ENCODE data around the gene ST3GAL5. TPM values are rescaled to one million over a fixed set of nuclear protein-coding genes. Genes with fewer than 3 reads are reported as not detected.

Gene ST3GAL5
- total RNA-seq, 1 donor from 2014 or later, result 16.0 TPM

- no peaks in the 10 kb centered on the region for H3K27me3 Mint-ChIP-seq (ENCODE audit: low read depth)
- peak overlapping the region; percentile 39 for H3K27ac Mint-ChIP-seq (ENCODE audit: unreplicated experiment)
- H3K36me3 Mint-ChIP-seq (ENCODE audit: low read depth), result peaks cover 14% of the 10 kb centered on the region
- no peak for DNase-seq (ENCODE audit: low read depth, low spot score)
- TF ChIP-seq, protein P1, sequence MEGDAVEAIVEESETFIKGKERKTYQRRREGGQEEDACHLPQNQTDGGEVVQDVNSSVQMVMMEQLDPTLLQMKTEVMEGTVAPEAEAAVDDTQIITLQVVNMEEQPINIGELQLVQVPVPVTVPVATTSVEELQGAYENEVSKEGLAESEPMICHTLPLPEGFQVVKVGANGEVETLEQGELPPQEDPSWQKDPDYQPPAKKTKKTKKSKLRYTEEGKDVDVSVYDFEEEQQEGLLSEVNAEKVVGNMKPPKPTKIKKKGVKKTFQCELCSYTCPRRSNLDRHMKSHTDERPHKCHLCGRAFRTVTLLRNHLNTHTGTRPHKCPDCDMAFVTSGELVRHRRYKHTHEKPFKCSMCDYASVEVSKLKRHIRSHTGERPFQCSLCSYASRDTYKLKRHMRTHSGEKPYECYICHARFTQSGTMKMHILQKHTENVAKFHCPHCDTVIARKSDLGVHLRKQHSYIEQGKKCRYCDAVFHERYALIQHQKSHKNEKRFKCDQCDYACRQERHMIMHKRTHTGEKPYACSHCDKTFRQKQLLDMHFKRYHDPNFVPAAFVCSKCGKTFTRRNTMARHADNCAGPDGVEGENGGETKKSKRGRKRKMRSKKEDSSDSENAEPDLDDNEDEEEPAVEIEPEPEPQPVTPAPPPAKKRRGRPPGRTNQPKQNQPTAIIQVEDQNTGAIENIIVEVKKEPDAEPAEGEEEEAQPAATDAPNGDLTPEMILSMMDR (conservative IDR thresholded peaks at IDR 0.05), result no peak
- no peak overlapping the region for H3K4me3 Mint-ChIP-seq
- no peaks in the 10 kb centered on the region for H3K9me3 Mint-ChIP-seq
- no peaks in the 10 kb centered on the region for H3K4me1 Mint-ChIP-seq
These were observed 35.2 kb downstream of the ST3GAL5 start for GRCh38 chr2:85853499-85854165.

DNA sequence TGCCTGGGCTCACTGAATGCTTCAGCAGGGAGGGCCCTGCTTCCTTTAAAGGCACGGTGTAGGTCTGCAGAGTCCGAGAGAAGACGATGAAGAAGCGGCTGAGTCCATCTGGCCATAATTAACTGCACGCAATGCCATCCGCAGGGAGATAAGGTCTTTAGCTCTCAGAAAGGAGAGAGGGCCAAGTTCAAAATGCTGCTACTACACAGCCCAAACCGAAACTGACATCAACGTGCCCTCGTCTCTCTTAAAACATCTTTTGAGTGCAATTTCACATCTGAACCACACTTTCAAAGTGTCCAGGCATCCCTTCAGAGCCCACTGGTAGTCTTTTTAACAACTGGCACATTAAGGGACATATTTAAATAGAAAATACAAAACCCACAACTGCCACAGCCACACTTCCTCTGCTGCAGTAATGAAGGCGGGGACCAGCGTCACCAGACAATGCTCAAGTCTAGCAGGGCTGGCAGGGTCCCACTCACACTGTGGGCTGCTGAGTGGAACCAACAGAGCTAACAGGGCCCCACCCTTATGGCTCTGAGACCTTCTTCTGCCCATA is 35.8 kb downstream of the ST3GAL5 start:
- H3K27ac Mint-ChIP-seq (ENCODE audit: unreplicated experiment), result no peak overlapping the region
- H3K4me3 Mint-ChIP-seq, result no peak overlapping the region
- H3K36me3 Mint-ChIP-seq (ENCODE audit: low read depth), result peaks cover 14% of the 10 kb centered on the region
- no peaks in the 10 kb centered on the region for H3K27me3 Mint-ChIP-seq (ENCODE audit: low read depth)
- DNase-seq (ENCODE audit: low read depth, low spot score), result no peak
- TF ChIP-seq, protein P1 (conservative IDR thresholded peaks at IDR 0.05), result no peak
- no peaks in the 10 kb centered on the region for H3K4me1 Mint-ChIP-seq
- H3K9me3 Mint-ChIP-seq, result no peaks in the 10 kb centered on the region

GRCh38 chr2:85852152-85852840 is 36.5 kb downstream of the ST3GAL5 start:
- Mint-ChIP-seq H3K27me3 (ENCODE audit: low read depth) (no peaks in the 10 kb centered on the region), H3K4me3 (no peak overlapping the region), H3K9me3 (no peaks in the 10 kb centered on the region), H3K4me1 (no peaks in the 10 kb centered on the region), H3K27ac (ENCODE audit: unreplicated experiment) (no peak overlapping the region), H3K36me3 (ENCODE audit: low read depth) (peaks cover 15% of the 10 kb centered on the region)
- TF ChIP-seq, protein P1 (conservative IDR thresholded peaks at IDR 0.05), result no peak
- no peak for DNase-seq (ENCODE audit: low read depth, low spot score)

GRCh38 chr2:85851253-85852151 is 37.3 kb downstream of the ST3GAL5 start:
- TF ChIP-seq, protein P1 (conservative IDR thresholded peaks at IDR 0.05), result no peak
- Mint-ChIP-seq H3K36me3 (ENCODE audit: low read depth) (peaks cover 19% of the 10 kb centered on the region), H3K9me3 (no peaks in the 10 kb centered on the region), H3K27ac (ENCODE audit: unreplicated experiment) (no peak overlapping the region), H3K4me1 (no peaks in the 10 kb centered on the region), H3K4me3 (no peak overlapping the region), H3K27me3 (ENCODE audit: low read depth) (no peaks in the 10 kb centered on the region)
- DNase-seq (ENCODE audit: low read depth, low spot score), result no peak

GRCh38 chr2:85850451-85850850 is 38.3 kb downstream of the ST3GAL5 start:
- Mint-ChIP-seq H3K9me3 (no peaks in the 10 kb centered on the region), H3K27me3 (ENCODE audit: low read depth) (no peaks in the 10 kb centered on the region), H3K4me3 (no peak overlapping the region), H3K4me1 (no peaks in the 10 kb centered on the region), H3K36me3 (ENCODE audit: low read depth) (peaks cover 14% of the 10 kb centered on the region), H3K27ac (ENCODE audit: unreplicated experiment) (no peak overlapping the region)
- TF ChIP-seq, protein P1 (conservative IDR thresholded peaks at IDR 0.05), result no peak
- no peak for DNase-seq (ENCODE audit: low read depth, low spot score)

All from neural crest cell (in vitro differentiated cells).